Astrocyte of the hippocampus (primary cell): Measurements from ENCODE around the gene MLEC.
"Not testable (repeated sequence)": the region's sequence is repeated elsewhere in the genome, so short reads cannot be mapped to it uniquely, and the experiment has no call there.

Experiments
- DNase-seq: peaks from one replicate; pipeline ENCODE4 v3.0.0; 2011; ENCODE audit warnings: low read depth, low spot score

The MLEC gene

GRCh38 chr12:120720987-120721801 is 34.2 kb downstream of the MLEC start:
- DNase-seq = no peak

GRCh38 chr12:120721866-120722265 is 34.9 kb downstream of the MLEC start:
- DNase-seq = no peak

- no peak for DNase-seq
Measured at GRCh38 chr12:120722784-120723183, 35.8 kb downstream of the MLEC start.

DNA sequence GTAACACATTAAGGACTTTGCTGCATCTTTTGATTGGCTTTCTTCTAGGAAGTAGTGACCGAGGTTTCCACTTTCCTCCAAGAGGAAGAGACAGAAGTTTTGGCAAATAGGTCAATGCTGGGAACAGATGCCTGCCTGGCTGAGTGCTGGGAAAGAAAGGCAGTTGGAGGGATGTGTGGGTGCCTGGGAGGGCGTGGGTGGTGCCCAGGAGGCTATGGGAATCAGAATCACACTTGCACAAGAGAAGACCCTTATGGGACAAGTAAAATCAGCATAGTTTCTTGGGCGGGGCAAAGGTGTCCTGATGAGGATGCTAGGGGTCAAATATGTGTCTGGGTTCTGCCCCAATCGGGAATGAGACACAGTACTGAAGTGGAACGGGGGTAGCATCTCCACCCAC is 37.8 kb downstream of the MLEC start:
- no peak for DNase-seq

GRCh38 chr12:120725151-120725658 is 38.3 kb downstream of the MLEC start:
- DNase-seq = no peak

- peak; percentile 95 for DNase-seq
Measured at GRCh38 chr12:120725659-120726509, 38.9 kb downstream of the MLEC start, which contains the start of gene ACADS. ACADS (plus strand) TSS chr12:120725826; CDS start chr12:120725886, 60 bp downstream.

GRCh38 chr12:120726510-120726793 is 39.5 kb downstream of the MLEC start:
- no peak for DNase-seq

- DNase-seq = no peak
Measured at GRCh38 chr12:120726961-120727360, 40.0 kb downstream of the MLEC start.

GRCh38 chr12:120732198-120732597 is 45.2 kb downstream of the MLEC start:
- DNase-seq = not testable (repeated sequence)

GRCh38 chr12:120733574-120733973 is 46.6 kb downstream of the MLEC start:
- DNase-seq = no peak

GRCh38 chr12:120734210-120734609 is 47.3 kb downstream of the MLEC start:
- no peak for DNase-seq

DNA sequence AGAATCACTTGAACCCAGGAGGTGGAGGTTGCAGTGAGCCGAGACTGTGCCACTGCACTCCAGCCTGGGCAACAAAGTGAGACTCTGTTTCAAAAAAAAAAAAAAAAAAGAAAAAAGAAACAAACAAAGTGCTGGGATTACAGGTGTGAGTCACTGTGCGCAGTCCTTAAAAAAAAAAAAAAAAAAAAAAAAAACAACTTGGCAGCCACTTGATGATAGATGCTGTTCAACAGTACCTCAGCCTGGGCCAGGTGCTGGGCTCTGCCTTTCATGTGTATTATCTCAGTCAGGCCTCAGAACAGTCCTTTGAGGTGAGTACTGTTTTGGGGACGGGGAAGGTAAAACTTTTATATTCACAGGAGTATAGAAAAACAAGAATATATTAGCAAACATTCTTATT is 48.2 kb downstream of the MLEC start:
- DNase-seq = no peak

GRCh38 chr12:120736404-120737331 is 49.7 kb downstream of the MLEC start:
- no peak for DNase-seq

DNA sequence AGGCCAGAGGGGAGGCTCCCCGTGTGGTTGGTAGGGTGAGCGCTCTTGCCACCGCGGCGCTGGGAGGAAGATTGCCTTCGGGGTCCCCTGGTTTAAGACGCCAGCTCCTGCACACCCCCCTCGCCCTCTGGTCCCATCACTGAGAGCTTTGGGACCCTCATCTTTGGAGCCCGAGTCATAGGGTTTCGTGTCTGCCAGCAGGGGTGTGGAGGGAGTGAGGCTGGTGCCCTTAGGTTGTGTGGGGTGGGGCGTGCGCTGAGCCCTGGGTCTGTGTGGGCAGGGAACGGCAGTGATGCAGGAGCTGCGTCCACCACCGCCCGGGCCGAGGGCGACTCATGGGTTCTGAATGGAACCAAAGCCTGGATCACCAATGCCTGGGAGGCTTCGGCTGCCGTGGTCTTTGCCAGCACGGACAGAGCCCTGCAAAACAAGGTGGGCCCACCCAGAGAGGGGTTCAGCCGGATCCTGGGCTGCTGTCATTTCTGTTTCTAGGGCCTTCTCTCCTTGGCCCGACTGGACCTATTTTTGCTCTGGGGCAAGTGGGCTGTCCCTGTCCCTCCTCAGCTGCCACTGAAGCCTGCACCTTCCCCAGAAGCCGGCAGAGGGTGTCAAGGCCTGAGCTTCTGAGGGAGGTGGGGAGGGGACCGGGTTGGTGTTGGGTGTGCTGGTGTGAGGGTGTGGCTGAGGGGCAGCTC is 50.8 kb downstream of the MLEC start:
- DNase-seq = peak; percentile 40

- no peak for DNase-seq
Measured at GRCh38 chr12:120738252-120739030, 51.5 kb downstream of the MLEC start.

GRCh38 chr12:120739031-120739762 is 52.2 kb downstream of the MLEC start:
- no peak for DNase-seq

GRCh38 chr12:120739821-120740613 is 53.1 kb downstream of the MLEC start:
- DNase-seq = no peak

DNA sequence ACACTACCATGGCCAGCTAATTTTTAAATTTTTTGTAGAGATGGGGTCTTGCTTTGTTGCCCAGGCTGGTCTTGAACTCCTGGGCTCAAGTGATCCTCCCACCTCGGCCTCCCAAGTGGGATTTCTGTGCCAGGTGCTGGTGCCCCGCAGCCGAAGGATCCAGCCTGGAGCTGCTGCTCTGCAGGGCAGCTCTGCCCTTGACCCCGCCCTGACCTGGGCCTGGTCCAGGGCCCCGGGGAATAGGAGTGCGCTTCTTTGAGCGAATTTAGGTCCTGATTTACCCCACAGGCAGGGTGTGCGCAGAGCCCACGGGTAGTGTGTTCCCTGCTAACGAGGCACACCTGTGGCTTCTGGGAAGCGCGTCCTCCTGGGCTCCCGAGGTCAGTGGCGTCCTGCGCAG is 53.9 kb downstream of the MLEC start:
- no peak for DNase-seq
